Neural cell (in vitro differentiated cells): ENCODE results near the gene ERH. TPM values are rescaled to one million over a fixed set of nuclear protein-coding genes. Genes with fewer than 3 reads are reported as not detected.
A peak's percentile ranks its signal among the peaks of the same experiment; 100 is the strongest.

Experiments
- H2AFZ ChIP-seq: fragments of 200-600, 300-800 bp; sonication (generic), shearing (Covaris generic); 2 replicates; pipeline ENCODE4 v1.6.0; 2014; ENCODE audit warnings: low read depth, mild to moderate bottlenecking, antibody characterized with exemption, low read length, moderate library complexity
- H3F3A ChIP-seq: fragments of 200-600 bp; shearing (Covaris generic); 2 replicates; pipeline ENCODE4 v1.6.1; 2016; ENCODE audit warnings: mild to moderate bottlenecking, moderate library complexity, mixed read lengths, antibody characterized with exemption, low read length; ENCODE audit not compliant: insufficient read depth, poor library complexity, severe bottlenecking
- H3K27ac ChIP-seq: fragments of 200-600, 300-800 bp; sonication (generic), shearing (Covaris generic); 2 replicates; pipeline ENCODE4 v1.5.1; 2014; ENCODE audit warnings: mild to moderate bottlenecking, low read length, moderate library complexity
- H3K27me3 ChIP-seq: fragments of 300-800, 200-600 bp; sonication (generic), shearing (Covaris generic); 2 replicates; pipeline ENCODE4 v1.6.0; 2014; ENCODE audit warnings: mild to moderate bottlenecking, low read depth, low read length, moderate library complexity; ENCODE audit not compliant: insufficient read depth
- H3K36me3 ChIP-seq: fragments of 300-800, 200-600 bp; sonication (generic), shearing (Covaris generic); 2 replicates; pipeline ENCODE4 v1.5.1; 2014; ENCODE audit warnings: mild to moderate bottlenecking, antibody characterized with exemption, low read length, moderate library complexity; ENCODE audit not compliant: insufficient read depth
- H3K4me2 ChIP-seq: fragments of 300-800, 200-600 bp; sonication (generic), shearing (Covaris generic); 2 replicates; pipeline ENCODE4 v1.6.0; 2014; ENCODE audit warnings: mild to moderate bottlenecking, low read length
- H3K4me3 ChIP-seq: fragments of 300-800, 200-600 bp; sonication (generic), shearing (Covaris generic); 2 replicates; pipeline ENCODE4 v1.5.1; 2014; ENCODE audit warnings: mild to moderate bottlenecking, low read length, moderate library complexity
- H3K79me2 ChIP-seq: fragments of 200-600 bp; shearing (Covaris generic); replicated peaks from 2 replicates; pipeline ENCODE4 v1.6.0; 2014; ENCODE audit warnings: mild to moderate bottlenecking, low read length, moderate library complexity; ENCODE audit not compliant: insufficient read depth
- H3K9ac ChIP-seq: fragments of 300-800, 200-600 bp; sonication (generic), shearing (Covaris generic); 2 replicates; pipeline ENCODE4 v1.6.1; 2016; ENCODE audit warnings: mild to moderate bottlenecking, low read length, mixed read lengths
- H3K9me2 ChIP-seq: fragments of 200-600 bp; shearing (Covaris generic); 2 replicates; pipeline ENCODE4 v1.6.1; 2016; ENCODE audit warnings: mild to moderate bottlenecking, low read length, mixed read lengths; ENCODE audit not compliant: insufficient read depth
- H3K9me3 ChIP-seq: fragments of 200-600, 300-800 bp; sonication (generic), shearing (Covaris generic); 2 replicates; pipeline ENCODE4 v1.6.1; 2016; ENCODE audit warnings: mild to moderate bottlenecking, mixed run types, low read length, moderate library complexity, mixed read lengths
- H4K20me1 ChIP-seq: fragments of 200-600 bp; shearing (Covaris generic); 2 replicates; pipeline ENCODE4 v1.6.1; 2016; ENCODE audit warnings: mild to moderate bottlenecking, mixed run types; ENCODE audit not compliant: insufficient read depth
- EP300 ChIP-seq: fragments of 450-650 bp; conservative IDR thresholded peaks from 2 replicates; pipeline ENCODE4 v1.6.1; 2014; ENCODE audit warnings: antibody characterized with exemption, mild to moderate bottlenecking, moderate library complexity; ENCODE audit not compliant: poor library complexity, severe bottlenecking
- EZH2 ChIP-seq: fragments of 200-600, 300-800 bp; shearing (Covaris generic), sonication (generic); IDR thresholded peaks from 2 replicates; pipeline ENCODE4 v1.6.1; 2014; ENCODE audit warnings: antibody characterized with exemption, low read length, borderline replicate concordance, mild to moderate bottlenecking; ENCODE audit not compliant: insufficient read depth, poor library complexity, severe bottlenecking
- MXI1 ChIP-seq: fragments of 450-650 bp; conservative IDR thresholded peaks from 2 replicates; pipeline ENCODE4 v1.6.1; 2014; ENCODE audit warnings: antibody characterized with exemption, mild to moderate bottlenecking; ENCODE audit not compliant: poor library complexity, severe bottlenecking
- POLR2AphosphoS5 ChIP-seq: IDR thresholded peaks from 2 replicates; pipeline ENCODE4 v1.6.1; 2012
- RAD21 ChIP-seq: fragments of 450-650 bp; conservative IDR thresholded peaks from 2 replicates; pipeline ENCODE4 v1.6.1; 2014; ENCODE audit warnings: antibody characterized with exemption, mild to moderate bottlenecking, moderate library complexity
- REST ChIP-seq: IDR thresholded peaks from 2 replicates; pipeline ENCODE4 v1.6.1; 2012; ENCODE audit warnings: borderline replicate concordance
- SMC3 ChIP-seq: fragments of 450-650 bp; conservative IDR thresholded peaks from 2 replicates; pipeline ENCODE4 v1.6.1; 2014; ENCODE audit warnings: antibody characterized with exemption, mild to moderate bottlenecking, moderate library complexity; ENCODE audit not compliant: poor library complexity
- TAF1 ChIP-seq: IDR thresholded peaks from 2 replicates; pipeline ENCODE4 v1.6.1; 2012; ENCODE audit warnings: low read depth
- polyA minus RNA-seq: library from RNA; depleted of rRNA, polyadenylated mRNA; stranded (reverse); fragments of >200 nt; gene quantifications from 2 replicates; pipeline ENCODE4 v1.2.3, GENCODE V29; 2014
- polyA plus RNA-seq: library from polyadenylated mRNA; depleted of rRNA; stranded (reverse); fragments of >200 nt; gene quantifications from 2 replicates; pipeline ENCODE4 v1.2.3, GENCODE V29; 2014
- TF ChIP-seq, protein P1 (sequence below): fragments of 450-650 bp; IDR thresholded peaks from 2 replicates; pipeline ENCODE4 v1.5.1; 2014; ENCODE audit warnings: antibody characterized with exemption, mild to moderate bottlenecking, moderate library complexity; ENCODE audit not compliant: poor library complexity, severe bottlenecking

The ERH gene
- polyA plus RNA-seq (423 and 480 TPM in 2 replicates), polyA minus RNA-seq (118 and 149 TPM in 2 replicates)

DNA sequence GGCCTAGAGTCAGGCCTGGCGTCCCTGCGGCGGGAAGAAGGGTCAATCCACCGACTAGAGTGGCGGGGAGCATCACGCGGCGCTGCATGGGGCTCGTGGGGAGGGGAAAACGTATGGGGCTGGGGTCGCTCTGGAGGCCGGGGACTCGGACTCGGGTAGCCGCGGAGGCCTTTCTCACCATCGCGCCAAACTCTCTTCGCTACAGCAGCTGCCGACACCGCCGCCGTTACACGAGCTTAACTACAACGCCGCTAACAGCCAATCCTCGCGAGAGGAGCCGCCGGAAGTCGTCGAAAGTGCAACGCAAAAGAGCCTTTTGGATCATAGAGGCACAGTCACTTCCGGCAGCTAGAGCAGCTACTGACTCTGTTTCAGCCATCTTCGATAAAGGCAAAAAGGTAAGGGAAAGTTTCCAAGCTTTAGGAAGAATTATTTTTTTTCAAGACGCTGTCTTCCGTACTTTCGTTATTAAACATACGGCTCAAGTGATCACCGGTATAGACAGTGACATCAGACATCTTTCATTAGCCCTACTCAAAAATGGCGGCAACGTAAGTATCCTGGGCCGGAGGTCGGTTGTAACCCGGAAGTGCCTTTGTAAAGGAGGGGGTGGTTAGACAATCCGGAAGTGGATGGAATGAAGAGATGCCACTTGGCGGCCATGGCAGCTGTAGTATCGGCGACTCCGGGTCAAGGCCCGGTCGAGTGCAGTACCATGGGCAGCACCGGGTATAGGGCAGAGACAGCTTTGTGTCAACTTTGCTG lies at the start of gene ERH, which contains the start of gene SLC39A9:
ERH (minus strand) TSS at position 247 of the 765 bp plus-strand sequence; CDS start at position 181, 66 bp downstream.
SLC39A9 (plus strand) TSS at position 640 of the 765 bp plus-strand sequence. CDS start 678 bp downstream, outside the sequence.
- H3K4me2 ChIP-seq = peak within 1 kb of the TSS; percentile 98
- H3K9me2 ChIP-seq = no peaks in the 10 kb centered on the region
- TF ChIP-seq, protein P1, sequence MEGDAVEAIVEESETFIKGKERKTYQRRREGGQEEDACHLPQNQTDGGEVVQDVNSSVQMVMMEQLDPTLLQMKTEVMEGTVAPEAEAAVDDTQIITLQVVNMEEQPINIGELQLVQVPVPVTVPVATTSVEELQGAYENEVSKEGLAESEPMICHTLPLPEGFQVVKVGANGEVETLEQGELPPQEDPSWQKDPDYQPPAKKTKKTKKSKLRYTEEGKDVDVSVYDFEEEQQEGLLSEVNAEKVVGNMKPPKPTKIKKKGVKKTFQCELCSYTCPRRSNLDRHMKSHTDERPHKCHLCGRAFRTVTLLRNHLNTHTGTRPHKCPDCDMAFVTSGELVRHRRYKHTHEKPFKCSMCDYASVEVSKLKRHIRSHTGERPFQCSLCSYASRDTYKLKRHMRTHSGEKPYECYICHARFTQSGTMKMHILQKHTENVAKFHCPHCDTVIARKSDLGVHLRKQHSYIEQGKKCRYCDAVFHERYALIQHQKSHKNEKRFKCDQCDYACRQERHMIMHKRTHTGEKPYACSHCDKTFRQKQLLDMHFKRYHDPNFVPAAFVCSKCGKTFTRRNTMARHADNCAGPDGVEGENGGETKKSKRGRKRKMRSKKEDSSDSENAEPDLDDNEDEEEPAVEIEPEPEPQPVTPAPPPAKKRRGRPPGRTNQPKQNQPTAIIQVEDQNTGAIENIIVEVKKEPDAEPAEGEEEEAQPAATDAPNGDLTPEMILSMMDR = no peak
- TF ChIP-seq REST (peak; percentile 56), MXI1 (peak; percentile 75), RAD21 (peak; percentile 11), EP300 (peak; percentile 83), EZH2 (no peak), SMC3 (no peak), POLR2AphosphoS5 (peak; percentile 95), TAF1 (peak; percentile 18)
- H3K79me2 ChIP-seq = peaks cover 84% of the 10 kb centered on the region
- peaks cover 5% of the 10 kb centered on the region for H3F3A ChIP-seq
- H3K27ac ChIP-seq = peak within 1 kb of the TSS; percentile 93
- H4K20me1 ChIP-seq = no peaks in the 10 kb centered on the region
- H3K4me3 ChIP-seq = peak within 1 kb of the TSS; percentile 80
- H3K9ac ChIP-seq = peak within 1 kb of the TSS; percentile 94
- peak within 1 kb of the TSS; percentile 73 for H2AFZ ChIP-seq
- H3K36me3 ChIP-seq = no peaks in the 10 kb centered on the region
- H3K9me3 ChIP-seq = no peaks in the 10 kb centered on the region
- no peaks in the 10 kb centered on the region for H3K27me3 ChIP-seq

GRCh38 chr14:69443296-69443805 lies 45.3 kb upstream of the ERH start:
- Histone ChIP-seq H3K27me3 (no peaks in the 10 kb centered on the region), H3K9ac (no peak overlapping the region), H2AFZ (no peak overlapping the region), H3K4me3 (no peak overlapping the region), H3K79me2 (no peaks in the 10 kb centered on the region), H3K9me3 (no peaks in the 10 kb centered on the region), H3F3A (no peaks in the 10 kb centered on the region), H3K36me3 (no peaks in the 10 kb centered on the region), H3K9me2 (no peaks in the 10 kb centered on the region), H3K27ac (no peak overlapping the region), H4K20me1 (no peaks in the 10 kb centered on the region), H3K4me2 (no peak overlapping the region)
- TF ChIP-seq, protein P1 = no peak
- no peak for TF ChIP-seq SMC3
- no peak for TF ChIP-seq RAD21
- no peak for TF ChIP-seq POLR2AphosphoS5
- TF ChIP-seq TAF1 = no peak
- no peak for TF ChIP-seq REST
- no peak for TF ChIP-seq EZH2
- TF ChIP-seq MXI1 = no peak
- TF ChIP-seq EP300 = no peak
